H1 (cell line): ENCODE measurements around the gene SF3A2. TPM values are rescaled to one million over a fixed set of nuclear protein-coding genes. Genes with fewer than 3 reads are reported as not detected.

Experiments
- ASH2L ChIP-seq: fragments of 200-600, 300-600 bp; sonication (generic); IDR thresholded peaks from one replicate; pipeline ENCODE4 v1.7.1; 2017; ENCODE audit warnings: low read length
- CHD1 ChIP-seq: IDR thresholded peaks from 2 replicates; pipeline ENCODE4 v1.6.1; 2012; ENCODE audit warnings: low read depth, low read length, improper control_type of control experiment
- GTF2F1 ChIP-seq: IDR thresholded peaks from 2 replicates; pipeline ENCODE4 v1.6.1; 2012; ENCODE audit warnings: low read depth, low read length, improper control_type of control experiment, borderline replicate concordance
- POU5F1 ChIP-seq: IDR thresholded peaks from 2 replicates; pipeline ENCODE4 v1.6.1; 2011; ENCODE audit warnings: low read depth, mild to moderate bottlenecking, low read length, moderate library complexity
- SP4 ChIP-seq: IDR thresholded peaks from 2 replicates; pipeline ENCODE4 v1.6.1; 2012; ENCODE audit warnings: low read length, inconsistent platforms
- TBP ChIP-seq: IDR thresholded peaks from 2 replicates; pipeline ENCODE4 v1.6.1; 2011; ENCODE audit warnings: low read depth, low read length, improper control_type of control experiment
- polyA plus RNA-seq, 7 experiments: library from polyadenylated mRNA; depleted of rRNA in 3 of 7; stranded (reverse) in 5 of 7; unstranded in 2 of 7; fragments of >200 nt in 5 of 7; fragments of 200-250 nt in 2 of 7; gene quantifications; 1 replicate in 5 of 7; 2 replicates in 1 of 7; 4 replicates in 1 of 7; pipeline versions ENCODE4 v1.2.1 to v1.2.3, GENCODE V29; 2011 to 2013; ENCODE audit warnings: missing spikeins in 2 of 7, mixed read lengths in 2 of 7
- total RNA-seq: library from RNA; stranded (reverse); fragmentation: NEBNext Ultra II Directional; extraction: Animal tissue kit (Norgen Biotek cat#: 25700); gene quantifications from 2 replicates; pipeline ENCODE4 v1.2.1, GENCODE V29; 2021

Gene SF3A2
- total and polyA plus RNA-seq, 2 of the 8 experiments (the other 6 are each of a cell fraction or from before 2014, with no cell fraction given), result 15.3 to 146 TPM

DNA sequence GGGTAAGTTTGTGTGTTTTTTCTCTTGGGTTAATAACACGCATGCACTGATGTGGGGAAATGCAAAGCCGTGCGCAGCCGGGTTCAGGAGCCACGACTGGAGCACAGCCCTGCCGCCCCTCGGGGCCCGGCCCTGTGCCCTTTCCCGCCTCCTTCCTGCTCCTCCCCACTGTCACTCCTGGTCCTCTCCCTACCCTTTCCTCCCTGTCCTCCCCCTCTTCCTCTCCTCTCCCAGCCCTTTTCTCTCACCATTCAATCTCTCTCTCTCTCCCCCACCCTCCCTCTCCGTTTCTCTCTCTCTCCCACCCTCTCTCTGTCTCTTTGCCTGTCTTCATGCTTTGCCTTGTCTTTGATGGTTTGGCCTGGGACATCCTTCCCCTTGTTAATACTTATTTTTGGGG lies 27.6 kb upstream of the SF3A2 start (continued):
- TF ChIP-seq GTF2F1, result no peak
- TF ChIP-seq TBP, result no peak
- no peak for TF ChIP-seq SP4
- TF ChIP-seq POU5F1, result no peak
- TF ChIP-seq ASH2L, result no peak
- no peak for TF ChIP-seq CHD1
